IPS-15b (cell line): ENCODE data around the gene ACAT2.
"Not testable (repeated sequence)": the region's sequence is repeated elsewhere in the genome, so short reads cannot be mapped to it uniquely, and the experiment has no call there.

Experiments
- H3K27me3 ChIP-seq: one replicate; pipeline ENCODE4 v1.6.1; 2013; ENCODE audit warnings: low read length; ENCODE audit not compliant: control insufficient read depth, insufficient read depth
- H3K36me3 ChIP-seq: one replicate; pipeline ENCODE4 v1.6.1; 2013; ENCODE audit warnings: low read length; ENCODE audit not compliant: control insufficient read depth, insufficient read depth
- H3K4me1 ChIP-seq: one replicate; pipeline ENCODE4 v1.6.1; 2013; ENCODE audit warnings: mild to moderate bottlenecking, low read length; ENCODE audit not compliant: control insufficient read depth, insufficient read depth
- H3K4me3 ChIP-seq: one replicate; pipeline ENCODE4 v1.5.1; 2013; ENCODE audit warnings: low read depth, low read length
- H3K9ac ChIP-seq: one replicate; pipeline ENCODE4 v1.6.1; 2013; ENCODE audit warnings: low read depth, mild to moderate bottlenecking, low read length
- H3K9me3 ChIP-seq: one replicate; pipeline ENCODE4 v1.6.1; 2013; ENCODE audit warnings: mild to moderate bottlenecking, low read length; ENCODE audit not compliant: control insufficient read depth, insufficient read depth

The ACAT2 gene

DNA sequence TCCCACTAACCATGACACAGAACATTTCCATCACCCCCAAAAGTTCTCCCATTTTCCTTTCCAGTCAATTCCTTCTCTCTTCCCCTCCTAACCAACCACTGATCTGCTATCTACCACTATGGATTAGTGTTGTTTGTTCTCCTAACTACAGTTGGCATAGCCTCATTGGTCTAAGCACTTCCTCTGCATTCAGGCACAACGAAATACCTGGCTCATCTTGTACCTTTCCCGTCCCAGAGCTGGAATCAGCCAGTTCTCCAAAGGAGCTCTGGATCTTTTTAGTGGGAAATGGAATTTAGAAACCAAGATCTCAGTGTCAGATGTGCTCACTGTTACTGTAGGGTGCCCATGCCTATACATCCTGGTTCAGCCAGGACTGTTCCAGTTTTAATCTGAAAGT is 38.6 kb upstream of the ACAT2 start:
- H3K27me3 ChIP-seq = no peaks in the 10 kb centered on the region

DNA sequence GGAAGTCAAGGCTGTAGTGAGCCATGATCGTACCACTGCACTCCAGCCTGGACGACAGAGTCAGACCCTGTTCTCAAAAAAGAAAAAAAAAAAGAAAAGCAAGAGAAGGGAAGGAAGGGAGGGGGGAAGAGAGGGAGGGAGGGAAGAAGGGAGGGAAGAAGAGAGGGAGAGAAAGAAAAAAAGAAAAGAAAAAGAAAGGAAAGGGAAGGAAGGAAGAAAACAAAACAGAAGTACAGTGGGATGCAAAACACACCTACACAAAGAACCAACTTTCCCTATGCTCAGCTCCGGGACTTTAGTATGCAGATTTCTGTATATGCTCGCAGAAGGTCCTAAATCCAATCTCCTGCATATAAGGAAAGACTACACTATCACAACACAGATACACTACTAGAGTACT is 37.1 kb upstream of the ACAT2 start:
- Histone ChIP-seq H3K9ac (no peak overlapping the region), H3K9me3 (no peaks in the 10 kb centered on the region), H3K27me3 (no peaks in the 10 kb centered on the region), H3K4me3 (no peak overlapping the region), H3K36me3 (no peaks in the 10 kb centered on the region), H3K4me1 (peaks cover 9% of the 10 kb centered on the region)

More for the DNA sequence above, 38.6 kb upstream of the ACAT2 start:
- H3K36me3 ChIP-seq = no peaks in the 10 kb centered on the region
- H3K4me3 ChIP-seq = no peak overlapping the region
- H3K9ac ChIP-seq = no peak overlapping the region
- H3K9me3 ChIP-seq = no peaks in the 10 kb centered on the region
- peaks cover 2% of the 10 kb centered on the region for H3K4me1 ChIP-seq

DNA sequence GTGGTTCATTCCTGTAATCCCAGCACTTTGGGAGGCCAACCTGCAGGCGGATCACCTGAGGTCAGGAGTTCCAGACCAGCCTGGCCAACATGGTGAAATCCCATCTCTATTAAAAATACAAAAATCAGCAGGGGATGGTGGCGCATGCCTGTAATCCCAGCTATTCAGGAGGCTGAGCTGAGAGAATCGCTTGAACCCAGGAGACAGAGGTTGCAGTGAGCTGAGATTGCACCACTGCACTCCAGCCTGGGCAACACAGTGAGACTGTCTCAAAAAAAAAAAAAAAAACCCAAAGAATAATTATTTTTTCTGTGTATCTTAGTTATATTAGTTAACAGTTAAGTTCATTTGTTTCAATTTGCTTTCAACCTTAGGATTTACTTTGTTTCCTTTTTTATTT is 36.6 kb upstream of the ACAT2 start:
- not testable (repeated sequence) for H3K27me3 ChIP-seq, H3K4me3 ChIP-seq, H3K9me3 ChIP-seq, H3K36me3 ChIP-seq, H3K4me1 ChIP-seq, H3K9ac ChIP-seq

DNA sequence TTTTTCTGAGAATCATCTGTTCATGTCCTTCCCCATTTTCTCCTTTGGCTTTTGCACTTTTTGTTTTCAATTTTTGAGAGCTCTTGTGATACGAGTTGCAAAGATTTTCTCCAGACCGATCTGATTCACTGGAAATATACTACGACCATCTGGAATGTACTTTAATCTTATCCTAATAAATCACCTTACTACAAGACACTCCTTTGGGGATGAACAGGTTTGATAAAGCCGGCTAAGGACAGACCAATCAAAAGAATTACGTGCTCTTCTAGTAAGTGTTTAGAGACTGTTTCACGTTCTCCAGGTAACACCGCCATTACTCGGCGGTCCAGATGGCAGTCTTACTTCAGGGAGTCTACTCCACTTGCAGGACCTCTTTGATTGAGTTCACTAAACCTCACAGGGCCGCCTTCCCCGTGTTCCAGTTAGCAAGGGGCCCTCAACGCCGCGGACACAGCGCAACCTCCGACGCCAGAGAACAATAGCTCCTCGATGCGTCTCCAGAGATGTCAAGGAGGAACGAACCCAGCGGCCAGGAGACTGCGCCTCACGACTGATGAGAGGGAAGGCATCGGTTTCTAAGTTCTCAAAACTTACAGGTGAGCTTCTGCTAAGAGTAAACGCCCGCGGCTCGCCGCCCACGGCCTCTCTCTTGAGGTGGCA is 35.5 kb upstream of the ACAT2 start:
- Histone ChIP-seq H3K4me1 (peaks cover 9% of the 10 kb centered on the region), H3K36me3 (no peaks in the 10 kb centered on the region), H3K9ac (peak overlapping the region; percentile 97), H3K4me3 (peak overlapping the region; percentile 97), H3K27me3 (no peaks in the 10 kb centered on the region), H3K9me3 (no peaks in the 10 kb centered on the region)

DNA sequence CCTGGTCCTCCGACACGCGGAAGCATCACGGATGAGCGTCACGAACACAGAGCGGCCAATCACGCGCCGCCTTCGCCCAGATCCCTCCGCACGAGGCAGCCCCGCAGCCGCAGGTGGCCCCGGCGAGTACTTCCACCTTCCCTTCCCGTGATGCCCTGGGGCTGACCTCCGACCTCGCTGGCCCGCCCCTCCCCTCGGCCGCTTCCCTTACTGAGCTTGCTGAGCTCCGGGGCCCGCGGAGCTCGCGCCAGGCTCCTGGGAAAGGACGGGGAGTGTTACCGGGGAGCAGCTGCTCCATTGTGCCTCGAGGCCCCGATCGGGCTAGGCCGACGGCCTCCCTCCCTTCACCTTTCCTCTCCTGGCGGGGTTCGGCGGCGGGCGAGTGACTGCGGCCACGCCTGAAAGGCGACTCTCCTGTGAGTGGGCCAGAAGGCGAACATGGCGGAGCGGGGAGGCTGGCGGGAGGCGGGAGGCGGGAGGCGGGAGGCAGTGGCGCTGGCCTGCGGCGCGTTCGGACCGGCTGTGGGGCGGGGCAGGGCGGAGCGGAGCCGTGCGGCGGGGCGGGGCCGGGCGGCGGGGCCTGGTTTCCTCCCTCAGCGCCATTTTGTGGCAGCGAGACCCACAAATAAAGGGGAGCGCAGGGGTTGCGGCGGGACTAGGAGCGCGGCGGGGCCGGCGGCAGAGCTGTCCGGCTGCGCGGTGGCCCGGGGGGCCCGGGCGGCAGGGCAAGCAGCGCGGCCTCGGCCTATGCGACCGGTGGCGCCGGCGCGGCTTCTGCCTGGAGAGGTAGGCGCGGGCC is 34.7 kb upstream of the ACAT2 start, which contains the start of gene WTAP:
Gene WTAP (plus strand): TSS at position 589 of the 799 bp plus-strand sequence. CDS start 8,760 bp downstream, outside the sequence.
- no peaks in the 10 kb centered on the region for H3K36me3 ChIP-seq
- H3K4me1 ChIP-seq = peaks cover 9% of the 10 kb centered on the region
- no peaks in the 10 kb centered on the region for H3K9me3 ChIP-seq
- H3K27me3 ChIP-seq = no peaks in the 10 kb centered on the region
- H3K9ac ChIP-seq = peak within 1 kb of the TSS; percentile 97
- peak within 1 kb of the TSS; percentile 97 for H3K4me3 ChIP-seq

DNA sequence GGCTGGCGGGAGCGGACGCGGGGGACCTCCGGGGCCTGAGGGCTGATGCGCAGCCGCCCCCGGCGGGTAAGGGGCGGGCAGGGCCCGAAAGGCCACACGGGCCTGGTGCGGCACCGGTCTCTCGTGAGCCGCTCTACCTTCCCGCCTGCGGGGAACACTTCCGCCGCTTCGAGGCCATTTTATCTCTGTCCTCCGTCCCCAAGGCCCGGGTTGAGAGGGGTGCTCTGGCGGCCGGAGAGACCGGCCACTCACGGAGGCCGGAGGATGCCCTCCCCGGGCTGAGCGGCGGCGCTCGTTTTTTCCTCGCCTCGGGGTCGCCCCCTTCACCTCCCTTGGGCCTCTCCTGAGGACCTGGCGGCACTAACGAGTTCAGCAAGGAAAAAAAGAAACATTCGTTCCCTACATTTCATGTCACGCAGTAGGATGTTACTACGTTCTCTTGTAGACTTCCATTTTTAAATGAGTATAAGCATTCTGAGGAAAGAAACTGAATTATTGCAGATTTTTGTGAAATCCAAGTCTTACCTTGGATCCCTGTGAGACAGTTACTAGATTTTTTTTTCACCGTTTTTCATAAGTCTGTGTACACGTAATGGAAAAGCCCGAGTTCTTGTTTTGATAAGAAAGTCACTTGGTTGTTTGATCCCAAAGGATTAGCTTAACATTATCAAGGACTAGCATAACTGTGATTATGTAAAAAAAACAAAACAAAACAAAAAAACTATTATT is 34.0 kb upstream of the ACAT2 start:
- no peaks in the 10 kb centered on the region for H3K9me3 ChIP-seq
- H3K27me3 ChIP-seq = no peaks in the 10 kb centered on the region
- H3K4me3 ChIP-seq = peak overlapping the region; percentile 86
- peaks cover 9% of the 10 kb centered on the region for H3K4me1 ChIP-seq
- H3K36me3 ChIP-seq = no peaks in the 10 kb centered on the region
- H3K9ac ChIP-seq = peak overlapping the region; percentile 93

DNA sequence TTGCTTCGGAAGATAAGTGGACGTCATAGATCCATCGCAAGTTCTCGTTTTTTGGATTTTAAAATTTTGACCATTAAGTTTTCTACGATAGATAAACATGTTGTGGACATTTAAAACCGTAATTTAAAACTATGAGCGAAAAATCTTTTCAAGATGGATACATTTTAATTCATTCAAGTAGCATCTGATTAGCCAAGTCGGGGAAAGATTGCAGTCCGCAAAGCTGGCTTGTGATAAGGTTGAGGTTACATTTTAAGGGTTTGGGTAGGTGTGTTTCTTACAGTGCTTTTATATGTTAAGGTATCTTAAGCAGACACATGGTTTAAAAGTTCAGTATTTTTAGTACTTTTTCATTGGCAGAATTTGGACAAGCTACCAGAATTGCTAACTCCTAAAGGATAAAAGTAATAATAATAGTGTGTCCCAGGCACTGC is 33.3 kb upstream of the ACAT2 start:
- H3K36me3 ChIP-seq = no peaks in the 10 kb centered on the region
- no peaks in the 10 kb centered on the region for H3K27me3 ChIP-seq
- H3K4me3 ChIP-seq = peak overlapping the region; percentile 86
- H3K4me1 ChIP-seq = peaks cover 9% of the 10 kb centered on the region
- H3K9me3 ChIP-seq = no peaks in the 10 kb centered on the region
- H3K9ac ChIP-seq = peak overlapping the region; percentile 28

DNA sequence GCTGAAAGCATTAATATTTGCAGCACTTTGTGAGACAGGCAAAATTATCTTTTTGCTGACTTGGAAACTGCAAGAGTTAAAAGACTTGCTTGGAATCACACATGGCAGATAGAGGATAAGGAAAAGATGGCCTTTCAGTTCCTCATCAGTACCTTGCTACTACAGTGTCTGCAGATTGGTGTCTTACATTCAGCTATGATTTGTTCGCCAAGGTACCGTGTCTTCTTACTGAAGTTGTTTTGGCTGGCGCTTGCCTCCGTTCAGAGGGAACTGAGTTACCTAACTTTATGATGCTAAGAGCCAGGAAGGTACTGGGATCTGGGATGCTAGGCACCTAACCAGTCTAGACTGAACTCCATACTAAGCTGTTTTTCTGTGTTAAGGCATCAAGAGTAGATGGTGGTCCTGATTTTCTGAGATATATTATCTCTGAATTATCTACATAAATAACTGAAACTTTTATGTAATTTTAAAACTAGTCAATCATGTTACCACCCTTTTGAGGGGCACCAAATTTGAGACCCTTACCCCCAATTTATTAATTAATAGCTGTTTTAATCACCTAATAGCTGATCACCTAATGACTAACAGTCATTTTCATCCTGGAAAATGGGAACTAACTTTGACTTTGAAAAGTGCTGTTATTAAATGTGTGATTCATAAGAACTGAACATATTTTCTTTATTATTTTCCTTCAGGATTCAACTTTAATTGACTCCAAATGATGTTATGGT is 32.1 kb upstream of the ACAT2 start:
- Histone ChIP-seq H3K4me1 (peaks cover 9% of the 10 kb centered on the region), H3K27me3 (no peaks in the 10 kb centered on the region), H3K4me3 (peak overlapping the region; percentile 86), H3K36me3 (no peaks in the 10 kb centered on the region), H3K9ac (no peak overlapping the region), H3K9me3 (no peaks in the 10 kb centered on the region)

DNA sequence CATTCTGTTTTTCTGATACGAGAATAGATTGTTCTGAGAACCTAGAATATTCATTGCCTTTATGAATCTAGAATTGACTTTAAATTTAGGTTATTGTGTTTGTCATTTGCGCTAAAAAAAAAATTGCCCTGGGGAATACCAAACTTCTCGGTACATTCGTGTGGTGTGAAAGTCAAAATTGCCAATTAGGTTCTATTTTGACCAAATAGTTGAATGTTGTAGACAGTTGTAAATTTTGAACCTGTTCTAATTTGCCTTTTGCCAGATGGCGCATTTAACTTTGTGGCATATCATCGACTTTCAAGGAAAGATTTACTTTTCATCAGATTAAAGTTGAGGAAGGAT is 31.5 kb upstream of the ACAT2 start:
- H3K4me3 ChIP-seq = no peak overlapping the region
- H3K36me3 ChIP-seq = no peaks in the 10 kb centered on the region
- peaks cover 9% of the 10 kb centered on the region for H3K4me1 ChIP-seq
- no peaks in the 10 kb centered on the region for H3K9me3 ChIP-seq
- no peaks in the 10 kb centered on the region for H3K27me3 ChIP-seq
- H3K9ac ChIP-seq = no peak overlapping the region

DNA sequence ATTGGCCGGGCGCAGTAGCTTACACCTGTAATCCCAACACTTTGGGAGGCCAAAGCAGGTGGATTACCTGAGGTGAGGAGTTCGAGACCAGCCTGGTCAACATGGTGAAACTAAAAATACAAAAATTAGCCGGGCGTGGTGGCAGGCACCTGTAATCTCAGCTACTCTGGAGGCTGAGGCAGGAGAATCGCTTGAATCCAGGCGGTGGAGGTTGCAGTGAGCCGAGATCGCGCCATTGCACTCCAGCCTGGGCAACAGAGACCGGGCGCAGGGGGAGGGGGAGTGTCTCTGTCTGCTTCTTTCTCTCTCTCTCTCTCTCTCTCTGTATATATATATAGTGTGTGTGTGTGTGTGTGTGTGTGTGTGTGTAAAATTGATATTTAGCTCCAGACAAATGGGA is 29.3 kb upstream of the ACAT2 start:
- H3K4me1 ChIP-seq, H3K9me3 ChIP-seq, H3K36me3 ChIP-seq: not testable (repeated sequence)

DNA sequence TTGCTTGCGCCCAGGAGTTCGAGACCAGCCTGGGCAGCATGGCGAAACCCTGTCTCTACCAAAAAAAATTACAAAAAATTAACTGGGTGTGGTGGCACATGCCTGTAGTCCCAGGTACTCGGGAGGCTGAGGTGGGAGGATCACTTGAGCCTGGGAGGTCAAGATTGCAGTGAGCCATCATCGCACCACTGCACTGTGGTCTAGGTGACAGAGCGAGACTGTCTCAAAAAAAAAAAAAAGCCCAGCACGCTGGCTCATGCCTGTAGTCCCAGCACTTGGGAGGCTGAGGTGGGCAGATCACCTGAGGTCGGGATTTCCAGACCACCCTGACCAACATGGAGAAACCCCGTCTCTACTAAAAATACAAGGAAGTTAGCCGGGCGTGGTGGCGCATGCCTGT is 28.4 kb upstream of the ACAT2 start:
- H3K4me3 ChIP-seq, H3K4me1 ChIP-seq, H3K9ac ChIP-seq, H3K9me3 ChIP-seq, H3K36me3 ChIP-seq, H3K27me3 ChIP-seq: not testable (repeated sequence)

More for the DNA sequence above, 29.3 kb upstream of the ACAT2 start:
- not testable (repeated sequence) for H3K27me3 ChIP-seq, H3K4me3 ChIP-seq, H3K9ac ChIP-seq
